ENCODE data around the gene MACROD2.

Gene MACROD2

GRCh38 chr20:14897608-14898007 is 902.3 kb downstream of the MACROD2 start:
- no peaks in the 10 kb centered on the region for H4K20me1 ChIP-seq (ENCODE audit: low read depth, low read length)
- H3K9ac ChIP-seq (ENCODE audit: low read length) = no peak overlapping the region
- no peaks in the 10 kb centered on the region for H3K27me3 ChIP-seq (ENCODE audit: low read length)
- H3K27ac ChIP-seq (ENCODE audit: low read depth, low read length) = no peak overlapping the region
- H2AFZ ChIP-seq (ENCODE audit: low read depth, low read length, severe bottlenecking) = no peak overlapping the region
- H3K4me2 ChIP-seq (ENCODE audit: low read depth, low read length, poor library complexity, severe bottlenecking) = no peak overlapping the region
- TF ChIP-seq CTCF (IDR thresholded peaks at IDR 0.05; ENCODE audit: insufficient read depth, low read length, poor library complexity, severe bottlenecking) (no peak), EZH2phosphoT487 (conservative IDR thresholded peaks at IDR 0.05; ENCODE audit: low read length) (no peak)
- no peaks in the 10 kb centered on the region for H3K79me2 ChIP-seq (ENCODE audit: insufficient read depth, low read length)
- no peaks in the 10 kb centered on the region for H3F3A ChIP-seq (ENCODE audit: insufficient read depth)
- H3K9me2 ChIP-seq (replicated peaks; ENCODE audit: insufficient read depth, low read length) = no peaks in the 10 kb centered on the region
- no peaks in the 10 kb centered on the region for H3K9me3 ChIP-seq (ENCODE audit: insufficient read depth, low read length)
- no peak overlapping the region for H3K4me3 ChIP-seq (ENCODE audit: insufficient read depth, low read length, poor library complexity, severe bottlenecking)
- H3K36me3 ChIP-seq (ENCODE audit: low read length) = no peaks in the 10 kb centered on the region

GRCh38 chr20:14902432-14903089 is 907.2 kb downstream of the MACROD2 start:
- H3K4me2 ChIP-seq (ENCODE audit: low read depth, low read length, poor library complexity, severe bottlenecking) = no peak overlapping the region
- no peak overlapping the region for H3K27ac ChIP-seq (ENCODE audit: low read depth, low read length)
- H2AFZ ChIP-seq (ENCODE audit: low read depth, low read length, severe bottlenecking) = no peak overlapping the region
- H3K4me3 ChIP-seq (ENCODE audit: insufficient read depth, low read length, poor library complexity, severe bottlenecking) = no peak overlapping the region
- H3K27me3 ChIP-seq (ENCODE audit: low read length) = no peaks in the 10 kb centered on the region
- TF ChIP-seq EZH2phosphoT487 (conservative IDR thresholded peaks at IDR 0.05; ENCODE audit: low read length) = no peak
- no peak for TF ChIP-seq CTCF (IDR thresholded peaks at IDR 0.05; ENCODE audit: insufficient read depth, low read length, poor library complexity, severe bottlenecking)
- H3K36me3 ChIP-seq (ENCODE audit: low read length) = no peaks in the 10 kb centered on the region
- no peaks in the 10 kb centered on the region for H3F3A ChIP-seq (ENCODE audit: insufficient read depth)
- H4K20me1 ChIP-seq (ENCODE audit: low read depth, low read length) = no peaks in the 10 kb centered on the region
- no peaks in the 10 kb centered on the region for H3K9me2 ChIP-seq (replicated peaks; ENCODE audit: insufficient read depth, low read length)
- no peak overlapping the region for H3K9ac ChIP-seq (ENCODE audit: low read length)
- H3K9me3 ChIP-seq (ENCODE audit: insufficient read depth, low read length) = no peaks in the 10 kb centered on the region
- H3K79me2 ChIP-seq (ENCODE audit: insufficient read depth, low read length) = no peaks in the 10 kb centered on the region

GRCh38 chr20:14906908-14907434 is 911.7 kb downstream of the MACROD2 start:
- Histone ChIP-seq H4K20me1 (ENCODE audit: low read depth, low read length) (no peaks in the 10 kb centered on the region), H3K27ac (ENCODE audit: low read depth, low read length) (no peak overlapping the region), H3K79me2 (ENCODE audit: insufficient read depth, low read length) (no peaks in the 10 kb centered on the region), H3K4me2 (ENCODE audit: low read depth, low read length, poor library complexity, severe bottlenecking) (no peak overlapping the region), H3K9ac (ENCODE audit: low read length) (no peak overlapping the region), H3K27me3 (ENCODE audit: low read length) (no peaks in the 10 kb centered on the region), H3K9me3 (ENCODE audit: insufficient read depth, low read length) (no peaks in the 10 kb centered on the region), H2AFZ (ENCODE audit: low read depth, low read length, severe bottlenecking) (no peak overlapping the region), H3K36me3 (ENCODE audit: low read length) (no peaks in the 10 kb centered on the region), H3F3A (ENCODE audit: insufficient read depth) (no peaks in the 10 kb centered on the region), H3K4me3 (ENCODE audit: insufficient read depth, low read length, poor library complexity, severe bottlenecking) (no peak overlapping the region), H3K9me2 (replicated peaks; ENCODE audit: insufficient read depth, low read length) (no peaks in the 10 kb centered on the region)
- no peak for TF ChIP-seq EZH2phosphoT487 (conservative IDR thresholded peaks at IDR 0.05; ENCODE audit: low read length)
- no peak for TF ChIP-seq CTCF (IDR thresholded peaks at IDR 0.05; ENCODE audit: insufficient read depth, low read length, poor library complexity, severe bottlenecking)
